T-helper 2 cell (primary cell): ENCODE results near the gene KCNJ11.
A peak's percentile ranks its signal among the peaks of the same experiment; 100 is the strongest.

Source experiments
- DNase-seq, 5 experiments: peaks; one replicate each; pipeline versions ENCODE4 v3.0.0 to v3.0.0-alpha.2; 2012 to 2022
- total RNA-seq, 2 donors: gene quantifications; one replicate each; lab custom pipeline; 2026; lab: John Stamatoyannopoulos, UW

Gene KCNJ11
- total RNA-seq: 0 to 0.40 reads per million in 2 donors

DNA sequence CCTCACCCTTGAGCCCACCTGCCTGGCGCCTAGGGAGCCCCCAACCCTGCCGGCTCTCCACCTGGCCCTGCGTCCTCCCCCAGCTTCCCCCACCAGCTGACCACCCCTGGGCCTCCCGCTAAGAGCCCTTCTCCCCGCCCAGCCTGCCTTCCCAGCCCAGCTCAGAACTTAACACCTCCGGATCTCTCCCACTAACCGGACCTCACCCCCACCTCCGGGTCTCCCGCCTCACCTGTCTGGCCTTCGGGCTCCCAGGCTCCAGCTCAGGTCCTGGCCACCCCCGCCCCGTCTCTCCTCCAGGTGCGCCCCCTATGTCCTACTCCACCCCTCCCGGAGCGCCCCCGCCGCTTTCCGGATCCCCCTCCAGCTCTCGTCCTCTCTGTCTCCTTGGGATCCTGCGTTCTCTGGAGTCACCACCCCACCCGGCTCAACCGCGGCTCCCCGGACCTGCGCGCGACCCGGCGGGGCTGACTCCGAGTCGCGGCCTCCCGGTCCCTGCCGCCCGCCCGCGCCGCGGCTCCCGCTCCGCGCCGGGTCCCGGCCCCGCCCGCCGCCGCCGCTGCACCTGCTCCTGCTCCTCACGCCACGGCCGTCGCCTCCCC is at the start of gene KCNJ11:
Gene KCNJ11, minus strand, starts transcription at position 51 of the 602 bp plus-strand sequence. CDS start 568 bp downstream, outside the sequence.
- DNase-seq: no peak

DNA sequence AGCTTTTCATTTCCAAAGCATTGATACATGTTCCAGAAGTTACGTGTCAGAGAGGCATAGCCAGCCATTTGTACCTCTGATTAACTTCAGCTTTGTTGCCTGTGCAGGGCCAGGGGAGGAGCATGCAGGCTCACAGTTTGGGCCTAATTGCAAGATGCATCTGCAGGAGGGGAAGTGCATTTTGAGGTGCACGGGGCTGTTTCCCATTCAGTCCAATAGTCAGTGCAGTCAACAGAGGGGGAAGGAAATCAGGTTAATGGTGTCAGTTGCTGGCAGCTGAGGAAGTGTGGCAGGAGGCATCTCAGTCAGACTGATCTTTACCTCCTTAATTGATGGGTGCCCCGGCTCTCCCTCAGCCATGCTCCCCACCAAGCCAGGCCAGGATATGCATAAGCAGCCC is 48.9 kb upstream of the KCNJ11 start:
- DNase-seq: peak in 1 of 5 experiments; percentile 20

DNA sequence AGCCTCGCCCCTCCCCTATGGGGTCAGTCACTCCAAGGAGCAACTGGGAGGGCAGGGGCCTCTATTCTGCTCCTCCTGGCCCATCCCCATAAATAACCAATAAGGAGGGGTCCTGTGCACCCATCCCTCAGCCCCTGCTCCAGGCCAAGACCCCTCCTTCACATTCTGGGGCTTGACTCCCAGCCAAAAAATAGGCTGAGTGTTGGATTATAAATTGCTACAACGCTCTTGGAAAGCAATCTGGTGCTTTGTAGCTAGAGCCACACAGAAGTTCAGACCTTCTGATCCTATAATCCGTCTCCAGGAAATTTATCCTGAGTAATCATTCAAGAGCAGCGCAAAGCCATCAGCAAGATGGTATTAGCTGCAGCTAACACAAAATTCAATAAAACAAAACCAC is 45.6 kb upstream of the KCNJ11 start:
- DNase-seq: no peak

DNA sequence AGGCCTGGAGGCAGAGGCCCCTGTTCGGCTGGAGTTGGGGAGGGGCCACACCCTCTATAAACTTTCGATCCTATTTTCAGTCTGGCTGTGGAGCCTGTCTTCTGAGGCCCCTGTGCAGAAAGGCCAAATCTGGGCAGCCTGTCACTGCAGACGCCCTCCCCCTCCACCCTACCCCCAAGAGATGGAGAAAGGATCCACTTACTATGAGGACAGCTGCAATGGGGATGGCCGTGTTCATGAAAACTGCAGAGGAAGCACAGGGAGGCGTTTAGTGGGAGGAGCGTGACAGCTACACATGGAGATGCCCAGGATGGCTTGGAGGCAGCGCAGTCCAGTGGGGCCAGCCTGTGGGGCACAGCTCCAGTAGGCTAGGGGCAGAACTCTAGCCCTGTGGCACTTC is 43.5 kb upstream of the KCNJ11 start:
- no peak for DNase-seq

GRCh38 chr11:17431139-17431538 is 42.7 kb upstream of the KCNJ11 start:
- no peak for DNase-seq

GRCh38 chr11:17430616-17431015 is 42.2 kb upstream of the KCNJ11 start:
- no peak for DNase-seq

- DNase-seq: no peak
These were observed 40.5 kb upstream of the KCNJ11 start for GRCh38 chr11:17428925-17429324.

- DNase-seq: no peak
These were observed 39.8 kb upstream of the KCNJ11 start for GRCh38 chr11:17428261-17428660.

- DNase-seq: peak in 1 of 5 experiments; percentile 77
These were observed 37.8 kb upstream of the KCNJ11 start for GRCh38 chr11:17426233-17426632.

DNA sequence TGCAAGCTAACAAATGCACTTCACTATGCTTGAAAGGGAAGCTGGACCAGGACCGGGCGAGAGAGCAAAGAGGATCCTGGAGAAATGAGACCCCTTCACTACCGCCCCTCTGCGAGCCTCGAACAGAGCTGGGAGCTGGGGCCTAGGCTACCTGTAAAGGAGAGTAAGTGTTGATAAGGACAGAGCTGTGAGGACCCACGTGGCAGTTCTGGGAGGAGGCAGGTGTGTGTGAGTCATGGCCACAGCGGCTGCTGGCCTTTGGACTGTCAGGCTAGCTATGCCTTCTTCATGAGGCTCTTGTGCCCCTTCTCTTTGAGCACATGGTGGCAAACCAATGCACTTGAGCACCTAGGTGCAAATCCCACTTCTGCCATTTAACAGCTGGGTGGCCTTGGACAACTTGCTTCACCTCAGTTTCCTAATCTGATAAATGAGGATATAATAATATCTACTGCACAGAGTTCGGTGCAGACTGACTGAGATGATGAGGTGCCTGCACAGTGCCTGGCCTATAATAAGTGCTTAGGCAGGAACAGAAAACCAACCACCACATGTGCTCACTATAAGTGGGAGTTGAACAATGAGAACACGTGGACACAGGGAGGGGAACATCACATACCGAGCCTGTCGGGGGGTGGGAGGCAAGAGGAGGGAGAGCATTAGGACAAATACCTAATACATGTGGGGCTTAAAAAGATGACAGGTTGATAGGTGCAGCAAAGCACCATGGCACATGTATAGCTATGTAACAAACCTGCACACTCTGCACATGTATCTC is 35.3 kb upstream of the KCNJ11 start:
- no peak for DNase-seq

GRCh38 chr11:17421781-17422180 is 33.3 kb upstream of the KCNJ11 start:
- no peak for DNase-seq

DNA sequence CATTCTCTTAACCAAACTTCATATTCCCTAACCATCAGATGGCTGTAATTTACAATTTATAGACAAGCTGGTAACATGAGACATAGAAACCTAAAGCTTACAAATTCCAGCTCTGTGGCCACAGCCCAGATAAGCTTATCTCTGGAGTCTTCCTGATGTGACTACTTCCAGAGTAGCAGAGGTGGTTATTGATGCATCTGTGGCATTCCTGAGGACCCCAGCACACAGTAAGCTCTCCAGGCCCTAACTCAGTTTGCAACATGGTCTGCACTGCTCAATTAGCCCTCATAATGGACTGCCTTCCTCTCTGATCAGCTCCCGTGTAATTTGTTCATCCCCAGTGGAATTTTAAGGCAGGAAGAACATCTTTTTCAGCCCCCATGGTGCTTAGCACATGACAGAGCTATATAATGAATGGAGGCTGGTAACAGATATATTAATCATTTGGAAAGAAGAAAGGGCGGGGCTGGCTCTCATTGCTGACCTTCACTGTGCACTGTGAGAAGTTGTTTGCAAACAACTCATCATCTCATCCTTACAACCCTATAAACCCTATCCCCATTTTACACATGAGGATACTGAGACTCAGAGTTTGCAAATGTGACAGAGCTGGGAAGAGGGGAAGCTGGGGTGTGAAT is 30.1 kb upstream of the KCNJ11 start:
- no peak for DNase-seq

DNA sequence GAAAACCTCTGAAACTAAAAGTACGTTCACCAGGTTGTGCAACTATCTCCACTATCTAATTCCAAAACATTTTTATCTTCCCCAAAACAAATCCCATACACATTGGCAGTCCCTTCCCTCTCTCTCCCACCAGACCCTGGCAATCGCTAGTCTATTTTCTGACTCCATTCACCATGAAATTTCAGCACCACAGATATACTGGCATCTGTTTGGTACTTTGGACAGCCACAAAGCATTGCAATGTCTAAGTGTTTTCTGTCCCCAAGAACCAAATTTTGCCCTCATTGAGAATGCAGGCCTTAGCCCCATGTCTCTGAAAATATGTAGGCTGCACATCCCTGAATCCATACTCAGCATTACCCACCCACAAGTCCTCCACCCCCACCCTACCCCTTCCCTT is 28.0 kb upstream of the KCNJ11 start:
- no peak for DNase-seq

DNA sequence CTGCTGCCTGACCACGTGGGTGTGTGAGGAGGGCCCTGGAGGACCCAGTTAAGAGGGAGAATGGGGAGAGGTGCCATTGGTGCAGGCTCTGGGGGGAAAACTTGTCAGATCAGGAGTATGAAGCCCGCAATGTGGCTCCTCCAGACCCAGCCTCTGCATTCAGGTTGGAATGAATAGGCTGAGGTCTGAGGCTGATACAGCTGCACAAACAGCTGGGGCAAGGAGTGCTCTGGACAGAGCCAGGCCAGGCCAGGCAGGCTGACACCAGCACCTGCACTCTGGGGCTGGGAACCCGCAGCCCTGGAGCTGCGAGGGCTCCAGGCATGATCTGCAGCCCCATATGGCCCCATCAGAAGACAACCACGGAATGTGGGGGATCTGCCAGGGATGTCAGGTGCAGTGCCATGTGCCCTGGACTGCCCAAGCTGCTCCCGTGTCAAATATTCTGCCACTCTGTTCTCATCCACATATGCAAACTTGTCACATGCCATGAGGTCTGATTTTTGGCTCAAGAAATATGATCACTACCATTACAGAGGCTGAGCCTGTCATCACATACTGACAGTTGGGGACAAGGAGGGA is 27.2 kb upstream of the KCNJ11 start:
- no peak for DNase-seq

- DNase-seq: no peak
These were observed 26.5 kb upstream of the KCNJ11 start for GRCh38 chr11:17414992-17415391.

DNA sequence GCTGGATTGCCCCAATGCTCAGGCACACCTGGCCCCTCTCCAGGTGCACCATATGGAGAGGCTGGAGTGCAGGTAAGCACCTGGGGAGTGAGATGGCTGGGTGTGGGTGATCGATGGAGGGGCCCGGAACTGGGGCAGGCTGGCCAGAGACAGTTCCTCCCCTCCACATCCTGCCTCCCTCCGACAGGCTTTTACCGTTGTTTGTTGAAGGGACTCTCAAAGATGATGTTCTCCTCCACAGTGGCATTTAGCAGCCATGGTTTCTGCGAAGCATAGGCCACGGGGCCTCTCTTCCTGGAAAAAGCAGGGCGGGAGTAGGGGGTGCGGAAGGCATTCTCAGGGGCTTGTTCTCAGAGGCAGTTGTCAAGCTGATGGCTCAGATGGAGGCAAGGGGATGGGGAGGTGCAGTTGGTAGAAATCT is 25.9 kb upstream of the KCNJ11 start:
- peak in 1 of 5 experiments; percentile 10 for DNase-seq

DNA sequence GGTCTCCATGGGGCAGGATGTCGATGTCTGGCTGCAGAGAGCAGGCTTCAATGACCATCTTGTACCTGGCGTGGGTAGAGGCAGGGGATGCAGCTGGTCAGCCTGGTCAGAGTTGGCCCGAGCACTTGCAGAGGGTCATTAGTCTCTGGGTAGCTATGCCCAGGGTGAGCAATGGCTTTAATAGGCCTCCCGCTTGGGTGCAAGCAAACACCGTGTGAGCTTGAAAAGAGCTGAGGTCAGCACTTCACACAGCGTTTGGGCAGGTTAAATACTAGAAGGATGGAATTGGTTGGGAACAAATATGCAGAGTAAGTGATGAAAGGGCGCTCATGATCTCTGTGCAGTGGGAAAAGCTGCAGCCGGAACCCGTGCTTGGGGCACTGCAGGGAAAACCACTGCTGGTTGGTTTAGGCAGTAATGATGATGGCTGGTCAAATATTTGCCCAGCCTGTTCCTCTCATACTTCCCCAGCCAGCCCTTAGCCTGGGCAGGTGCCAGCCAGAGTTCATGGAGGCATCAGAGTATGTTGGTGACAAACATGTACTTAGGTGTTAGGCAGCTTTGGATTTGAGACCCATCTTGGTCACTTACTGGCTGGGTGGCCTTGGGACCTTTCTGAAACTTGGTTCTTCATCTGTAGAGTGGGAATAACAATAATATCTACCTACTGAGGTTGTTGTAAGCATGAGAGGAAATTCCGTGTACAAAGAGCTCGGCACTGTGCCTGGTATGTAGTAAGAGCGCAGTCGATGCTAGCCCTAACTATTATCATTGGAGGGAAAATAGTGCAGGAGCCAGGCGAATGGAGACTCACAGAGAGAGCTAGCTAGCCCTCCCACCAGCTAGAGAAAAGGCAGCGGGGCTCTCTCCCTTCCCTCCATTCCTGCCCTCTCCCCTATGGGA is 25.2 kb upstream of the KCNJ11 start:
- DNase-seq: no peak

GRCh38 chr11:17412488-17413180 is 24.2 kb upstream of the KCNJ11 start:
- DNase-seq: no peak

GRCh38 chr11:17411418-17411817 is 23.0 kb upstream of the KCNJ11 start:
- no peak for DNase-seq

GRCh38 chr11:17410606-17411379 is 22.3 kb upstream of the KCNJ11 start:
- DNase-seq: no peak

DNA sequence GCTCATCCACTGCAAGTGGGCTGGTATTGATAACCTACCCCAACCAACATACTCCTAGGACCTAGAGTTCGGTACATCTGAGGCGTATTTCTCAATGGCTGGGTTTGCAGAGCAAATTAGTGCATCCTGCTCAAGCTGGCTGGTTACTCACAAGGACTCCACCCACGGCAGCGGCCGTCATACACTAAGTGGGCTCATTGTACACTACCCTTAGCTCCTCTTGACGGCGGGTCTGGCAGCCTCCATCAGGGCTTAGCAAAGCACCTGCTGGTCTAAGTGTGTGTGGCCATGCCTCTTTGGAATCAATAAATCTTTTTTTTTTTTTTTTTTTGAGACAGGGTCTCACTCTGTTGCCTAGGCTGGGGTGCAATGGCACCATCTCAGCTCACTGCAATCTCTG is 20.2 kb upstream of the KCNJ11 start:
- no peak for DNase-seq
